ENCODE data around the gene ADGRL2. TPM values are rescaled to one million over a fixed set of nuclear protein-coding genes. Genes with fewer than 3 reads are reported as not detected.

Gene ADGRL2
- total and polyA plus RNA-seq, 2 experiments from 2014 or later: 45.1 to 139 TPM

GRCh38 chr1:81805537-81806431, 5.0 kb downstream of the ADGRL2 start:
- DNase-seq (ENCODE audit: low spot score): no peak
- TF ChIP-seq CTCF (IDR thresholded peaks at IDR 0.05; ENCODE audit: poor library complexity) (no peak), EZH2 (IDR thresholded peaks at IDR 0.05; ENCODE audit: borderline replicate concordance) (no peak), EZH2phosphoT487 (IDR thresholded peaks at IDR 0.05; ENCODE audit: low read depth, severe bottlenecking, unreplicated experiment) (no peak)
- peaks cover 32% of the 10 kb centered on the region for H3K4me1 ChIP-seq (ENCODE audit: insufficient read depth)
- peaks cover 93% of the 10 kb centered on the region for H3K79me2 ChIP-seq
- peak overlapping the region; percentile 84 for H3K4me2 ChIP-seq
- H4K20me1 ChIP-seq (ENCODE audit: insufficient read depth, poor library complexity, severe bottlenecking): peaks cover 50% of the 10 kb centered on the region
- H3K27ac ChIP-seq: peak overlapping the region; percentile 1
- H3K9me3 ChIP-seq (ENCODE audit: low read depth): no peaks in the 10 kb centered on the region
- H2AFZ ChIP-seq: no peak overlapping the region
- 56% methylated on average over 2 of the region's 2 CpGs for WGBS (ENCODE audit: low lambda C conversion rate, missing lambda C conversion rate)
- no peaks in the 10 kb centered on the region for H3K9me2 ChIP-seq (replicated peaks; ENCODE audit: insufficient read depth)
- H3K4me3 ChIP-seq: peak overlapping the region; percentile 4
- H3K36me3 ChIP-seq (replicated peaks; ENCODE audit: insufficient read depth, low read depth): no peaks in the 10 kb centered on the region
- H3K27me3 ChIP-seq: no peaks in the 10 kb centered on the region

- Histone ChIP-seq H3K36me3 (replicated peaks; ENCODE audit: insufficient read depth, low read depth) (no peaks in the 10 kb centered on the region), H3K4me1 (ENCODE audit: insufficient read depth) (peaks cover 32% of the 10 kb centered on the region), H3K4me3 (no peak overlapping the region), H3K9me2 (replicated peaks; ENCODE audit: insufficient read depth) (no peaks in the 10 kb centered on the region), H3K4me2 (peak overlapping the region; percentile 84), H3K27me3 (no peaks in the 10 kb centered on the region), H3K27ac (peak overlapping the region; percentile 1), H4K20me1 (ENCODE audit: insufficient read depth, poor library complexity, severe bottlenecking) (peaks cover 56% of the 10 kb centered on the region), H3K79me2 (peaks cover 98% of the 10 kb centered on the region), H3K9me3 (ENCODE audit: low read depth) (no peaks in the 10 kb centered on the region), H2AFZ (no peak overlapping the region)
- no peak for DNase-seq (ENCODE audit: low spot score)
- TF ChIP-seq EZH2 (IDR thresholded peaks at IDR 0.05; ENCODE audit: borderline replicate concordance): no peak
- WGBS (ENCODE audit: low lambda C conversion rate, missing lambda C conversion rate): 41% methylated on average over 2 of the region's 2 CpGs
Observed at GRCh38 chr1:81806432-81806770, 5.7 kb downstream of the ADGRL2 start.

- Histone ChIP-seq H4K20me1 (ENCODE audit: insufficient read depth, poor library complexity, severe bottlenecking) (peaks cover 80% of the 10 kb centered on the region), H2AFZ (no peak overlapping the region), H3K36me3 (replicated peaks; ENCODE audit: insufficient read depth, low read depth) (no peaks in the 10 kb centered on the region), H3K27me3 (no peaks in the 10 kb centered on the region), H3K79me2 (peaks cover 100% of the 10 kb centered on the region), H3K4me2 (peak overlapping the region; percentile 38), H3K4me3 (no peak overlapping the region), H3K9me3 (ENCODE audit: low read depth) (no peaks in the 10 kb centered on the region), H3K9me2 (replicated peaks; ENCODE audit: insufficient read depth) (no peaks in the 10 kb centered on the region), H3K4me1 (ENCODE audit: insufficient read depth) (peaks cover 37% of the 10 kb centered on the region), H3K27ac (no peak overlapping the region)
- TF ChIP-seq CTCF (IDR thresholded peaks at IDR 0.05; ENCODE audit: poor library complexity) (peak; percentile 35), EZH2phosphoT487 (IDR thresholded peaks at IDR 0.05; ENCODE audit: low read depth, severe bottlenecking, unreplicated experiment) (no peak)
- WGBS (ENCODE audit: low lambda C conversion rate, missing lambda C conversion rate): 45% methylated on average over 7 of the region's 7 CpGs
- peak; percentile 10 for DNase-seq (ENCODE audit: low spot score)
Observed at GRCh38 chr1:81808760-81809159, 8.0 kb downstream of the ADGRL2 start.

GRCh38 chr1:81809808-81810207, 9.1 kb downstream of the ADGRL2 start:
- H2AFZ ChIP-seq: no peak overlapping the region
- H3K9me3 ChIP-seq (ENCODE audit: low read depth): no peaks in the 10 kb centered on the region
- peaks cover 33% of the 10 kb centered on the region for H3K4me1 ChIP-seq (ENCODE audit: insufficient read depth)
- H3K27ac ChIP-seq: no peak overlapping the region
- H3K27me3 ChIP-seq: no peaks in the 10 kb centered on the region
- 100% methylated on average over 1 of the region's 1 CpG for WGBS (ENCODE audit: low lambda C conversion rate, missing lambda C conversion rate)
- H3K4me2 ChIP-seq: no peak overlapping the region
- TF ChIP-seq EZH2phosphoT487 (IDR thresholded peaks at IDR 0.05; ENCODE audit: low read depth, severe bottlenecking, unreplicated experiment): no peak
- no peak for TF ChIP-seq CTCF (IDR thresholded peaks at IDR 0.05; ENCODE audit: poor library complexity)
- TF ChIP-seq EZH2 (IDR thresholded peaks at IDR 0.05; ENCODE audit: borderline replicate concordance): no peak
- H3K9me2 ChIP-seq (replicated peaks; ENCODE audit: insufficient read depth): no peaks in the 10 kb centered on the region
- no peak for DNase-seq (ENCODE audit: low spot score)
- H3K4me3 ChIP-seq: no peak overlapping the region
- peaks cover 100% of the 10 kb centered on the region for H3K79me2 ChIP-seq
- H3K36me3 ChIP-seq (replicated peaks; ENCODE audit: insufficient read depth, low read depth): no peaks in the 10 kb centered on the region
- peaks cover 77% of the 10 kb centered on the region for H4K20me1 ChIP-seq (ENCODE audit: insufficient read depth, poor library complexity, severe bottlenecking)
